Fibroblast of pulmonary artery (primary cell): Measurements from ENCODE around the gene SCN4B.

Source experiments
- DNase-seq: peaks from one replicate; pipeline ENCODE4 v3.0.0-alpha.2; 2010; ENCODE audit warnings: low read depth
- H3K4me3 ChIP-seq: replicated peaks from 2 replicates; pipeline ENCODE4 v1.5.1; 2011; ENCODE audit warnings: low read depth, mild to moderate bottlenecking, control low read depth, low read length, moderate library complexity
- CTCF ChIP-seq: IDR thresholded peaks from 2 replicates; pipeline ENCODE4 v1.5.1; 2011; ENCODE audit warnings: mild to moderate bottlenecking, control low read depth, low read length, inconsistent platforms; ENCODE audit errors: missing control alignments

Gene SCN4B

DNA sequence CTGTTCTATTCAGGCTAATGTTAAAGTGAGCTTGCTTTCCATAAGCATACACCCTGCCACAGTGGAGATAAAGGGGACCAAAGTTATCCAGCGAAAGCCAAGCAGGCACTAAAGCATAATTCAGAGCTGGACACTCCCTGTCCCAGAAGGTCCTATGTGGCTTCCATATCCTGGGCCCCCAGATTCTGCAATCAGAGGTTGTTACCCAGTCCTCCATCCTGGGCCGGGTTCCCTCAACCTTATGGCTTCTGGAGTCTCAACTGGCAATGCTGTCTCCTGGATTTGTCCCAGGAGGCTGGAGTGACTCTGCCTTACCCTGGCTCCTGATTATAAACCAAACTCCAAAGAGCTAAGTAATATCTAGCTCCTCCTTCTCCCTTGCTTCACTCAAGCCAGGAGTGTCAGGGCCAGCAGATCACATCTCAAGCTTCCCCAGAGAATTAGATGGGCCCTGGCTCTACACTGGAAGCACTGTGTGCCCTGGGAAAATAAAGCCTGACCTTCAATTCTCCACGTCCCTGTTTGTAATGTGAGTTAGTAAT is 51.9 kb downstream of the SCN4B start:
- H3K4me3 ChIP-seq, result no peak overlapping the region
- no peak for TF ChIP-seq CTCF
- no peak for DNase-seq

- H3K4me3 ChIP-seq, result no peak overlapping the region
- TF ChIP-seq CTCF, result no peak
- DNase-seq, result no peak
Measured at GRCh38 chr11:118099838-118100556, 52.6 kb downstream of the SCN4B start.

GRCh38 chr11:118098996-118099837 is 53.4 kb downstream of the SCN4B start:
- TF ChIP-seq CTCF, result no peak
- H3K4me3 ChIP-seq, result no peak overlapping the region
- DNase-seq, result no peak

- TF ChIP-seq CTCF, result no peak
Measured at GRCh38 chr11:118095967-118096367, 56.7 kb downstream of the SCN4B start.

DNA sequence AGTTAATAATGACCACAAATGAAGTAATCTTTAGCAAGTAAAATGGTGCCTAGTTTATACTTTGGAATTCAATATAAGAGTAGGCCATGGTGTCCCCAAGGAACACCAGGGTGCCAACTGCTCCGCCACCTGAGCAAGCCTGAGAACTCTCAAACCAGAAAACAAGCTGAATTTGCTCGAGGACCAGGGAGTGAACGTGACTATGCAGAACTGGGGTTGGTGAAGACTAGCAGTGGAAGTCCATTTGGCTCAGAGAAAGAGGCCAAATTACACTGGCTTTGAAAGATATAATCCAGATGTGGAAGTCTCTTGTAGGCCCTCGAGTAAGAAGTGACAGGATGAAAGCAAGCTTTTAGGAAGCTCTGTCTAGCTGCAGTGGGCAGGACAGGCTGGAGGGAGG is 57.1 kb downstream of the SCN4B start:
- no peak for DNase-seq
- H3K4me3 ChIP-seq, result no peak overlapping the region
- no peak for TF ChIP-seq CTCF

More at GRCh38 chr11:118095967-118096367, 56.7 kb downstream of the SCN4B start:
- DNase-seq, result no peak
- H3K4me3 ChIP-seq, result no peak overlapping the region

- no peak for DNase-seq
- no peak overlapping the region for H3K4me3 ChIP-seq
- TF ChIP-seq CTCF, result no peak
Measured at GRCh38 chr11:118092907-118093571, 59.6 kb downstream of the SCN4B start.
